GM19238 (cell line): ENCODE results near the gene MISP.

Experiments used
- DNase-seq: peaks from one replicate; pipeline ENCODE4 v3.0.0; 2011; ENCODE audit warnings: low spot score; ENCODE audit not compliant: insufficient read length

The MISP gene

GRCh38 chr19:772730-773436, 22.0 kb downstream of the MISP start:
- no peak for DNase-seq

- DNase-seq = no peak
Observed at GRCh38 chr19:776549-776948, 25.6 kb downstream of the MISP start.

GRCh38 chr19:778910-779653, 28.2 kb downstream of the MISP start:
- DNase-seq = no peak

GRCh38 chr19:780935-781334, 30.0 kb downstream of the MISP start:
- no peak for DNase-seq

GRCh38 chr19:781800-782184, 30.9 kb downstream of the MISP start:
- DNase-seq = no peak

GRCh38 chr19:782185-782877, 31.4 kb downstream of the MISP start:
- DNase-seq = no peak

GRCh38 chr19:782878-783668, 32.2 kb downstream of the MISP start:
- DNase-seq = no peak

GRCh38 chr19:784541-784940, 33.6 kb downstream of the MISP start:
- DNase-seq = no peak

GRCh38 chr19:787536-787935, 36.6 kb downstream of the MISP start:
- no peak for DNase-seq

GRCh38 chr19:788686-788982, 37.7 kb downstream of the MISP start:
- DNase-seq = no peak

GRCh38 chr19:788983-789700, 38.2 kb downstream of the MISP start:
- DNase-seq = no peak

GRCh38 chr19:789701-790060, 38.8 kb downstream of the MISP start:
- no peak for DNase-seq

- no peak for DNase-seq
Observed at GRCh38 chr19:791007-791566, 40.2 kb downstream of the MISP start.

- DNase-seq = no peak
Observed at GRCh38 chr19:791567-792305, 40.8 kb downstream of the MISP start.

- no peak for DNase-seq
Observed at GRCh38 chr19:792306-792885, 41.5 kb downstream of the MISP start.

GRCh38 chr19:793806-794205, 42.9 kb downstream of the MISP start:
- no peak for DNase-seq

- DNase-seq = no peak
Observed at GRCh38 chr19:795073-795611, 44.2 kb downstream of the MISP start.

GRCh38 chr19:795691-796581, 45.0 kb downstream of the MISP start:
- DNase-seq = no peak
